Endodermal cell (in vitro differentiated cells): ENCODE data around the gene LYRM2. TPM values are rescaled to one million over a fixed set of nuclear protein-coding genes. Genes with fewer than 3 reads are reported as not detected.
"Not testable (repeated sequence)": the region's sequence is repeated elsewhere in the genome, so short reads cannot be mapped to it uniquely, and the experiment has no call there.

ENCODE experiments used
- DNase-seq: peaks from one replicate; pipeline ENCODE4 v3.0.0-alpha.2; 2017
- H3K27ac ChIP-seq: 2 replicates; pipeline ENCODE4 v1.5.1; 2013; ENCODE audit warnings: mild to moderate bottlenecking, low read depth, low read length, moderate library complexity
- H3K27me3 ChIP-seq: 2 replicates; pipeline ENCODE4 v1.6.1; 2013; ENCODE audit warnings: mild to moderate bottlenecking, low read length, moderate library complexity; ENCODE audit not compliant: insufficient read depth, control insufficient read depth, poor library complexity, severe bottlenecking
- H3K36me3 ChIP-seq: 2 replicates; pipeline ENCODE4 v1.7.0; 2013; ENCODE audit warnings: mild to moderate bottlenecking, low read length, moderate library complexity; ENCODE audit not compliant: control insufficient read depth, insufficient read depth
- H3K4me1 ChIP-seq: one replicate; pipeline ENCODE4 v1.7.0; 2013; ENCODE audit warnings: low read length; ENCODE audit not compliant: control insufficient read depth, insufficient read depth
- H3K4me3 ChIP-seq: 2 replicates; pipeline ENCODE4 v1.5.1; 2013; ENCODE audit warnings: mild to moderate bottlenecking, low read length, moderate library complexity
- H3K9ac ChIP-seq: 2 replicates; pipeline ENCODE4 v1.6.1; 2013; ENCODE audit warnings: mild to moderate bottlenecking, low read length, moderate library complexity; ENCODE audit not compliant: poor library complexity, severe bottlenecking; ENCODE audit errors: extremely low read depth
- H3K9me3 ChIP-seq: 2 replicates; pipeline ENCODE4 v1.6.1; 2013; ENCODE audit warnings: mild to moderate bottlenecking, low read length, moderate library complexity; ENCODE audit not compliant: control insufficient read depth
- H3K27ac Mint-ChIP-seq: 2 replicates; pipeline ENCODE4 v1.8.0; 2020; ENCODE audit warnings: mixed read lengths
- H3K27me3 Mint-ChIP-seq: 2 replicates; pipeline ENCODE4 v1.8.0; 2021; ENCODE audit warnings: mild to moderate bottlenecking, mixed read lengths; ENCODE audit not compliant: insufficient read depth
- H3K36me3 Mint-ChIP-seq: 2 replicates; pipeline ENCODE4 v1.8.0; 2020; ENCODE audit warnings: low read depth, mixed read lengths
- H3K4me1 Mint-ChIP-seq: 2 replicates; pipeline ENCODE4 v1.8.0; 2020; ENCODE audit warnings: mixed read lengths
- H3K4me3 Mint-ChIP-seq: 2 replicates; pipeline ENCODE4 v1.8.0; 2020; ENCODE audit warnings: mild to moderate bottlenecking, moderate library complexity, mixed read lengths
- H3K9me3 Mint-ChIP-seq: 2 replicates; pipeline ENCODE4 v1.8.0; 2020; ENCODE audit warnings: mild to moderate bottlenecking, mixed read lengths
- WGBS, 2 experiments: methylation state at CpG; one replicate each; pipeline versions ENCODE4 v1.1.5 to v1.1.7; 2013; ENCODE audit warnings: missing lambda C conversion rate in 2 of 2, mixed read lengths in 1 of 2; ENCODE audit not compliant: insufficient coverage in 1 of 2, insufficient read length in 1 of 2; 5-methylcytosine and 5-hydroxymethylcytosine counted together
- total RNA-seq, 2 donors: library from RNA; stranded (reverse); fragmentation: NEBNext Ultra II Directional in 1 of 2; extraction: Animal tissue kit (Norgen Biotek cat#: 25700) in 1 of 2; gene quantifications; 2 replicates in 1 of 2; 3 replicates in 1 of 2; pipeline ENCODE4 v1.2.1, GENCODE V29; 2021
- TF ChIP-seq, protein P1 (sequence below): fragments of 200-600 bp; sonication (generic); conservative IDR thresholded peaks from 2 replicates; pipeline ENCODE4 v1.5.0; 2021; ENCODE audit warnings: antibody characterized with exemption, mild to moderate bottlenecking

LYRM2 gene
- total RNA-seq, 2 donors from 2014 or later = 20.4 to 21.9 TPM

DNA sequence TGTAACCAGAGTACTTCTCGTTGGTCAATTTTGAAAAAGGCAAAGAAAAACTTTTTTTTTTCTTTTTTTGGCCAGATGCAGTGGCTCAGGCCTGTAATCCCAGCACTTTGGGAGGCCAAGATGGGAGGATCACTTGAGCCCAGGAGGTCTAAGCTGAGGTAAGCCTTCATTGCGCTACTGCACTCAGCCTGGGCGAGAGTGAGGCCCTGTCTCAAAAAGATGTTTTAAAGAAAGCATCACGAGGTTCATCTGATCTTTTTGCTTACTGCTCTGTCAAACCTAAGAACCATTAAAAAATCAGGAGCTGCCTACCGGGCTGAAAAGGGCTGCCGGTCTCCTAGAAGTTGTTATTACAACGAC lies 607 bp downstream of the LYRM2 start:
- peak overlapping the region; percentile 54 for H3K9ac ChIP-seq
- peak overlapping the region; percentile 92 for H3K4me3 ChIP-seq
- Mint-ChIP-seq H3K36me3 (peaks cover 48% of the 10 kb centered on the region), H3K4me1 (peaks cover 10% of the 10 kb centered on the region), H3K27ac (peak overlapping the region; percentile 88), H3K4me3 (peak overlapping the region; percentile 92), H3K9me3 (no peaks in the 10 kb centered on the region), H3K27me3 (no peaks in the 10 kb centered on the region)
- no peaks in the 10 kb centered on the region for H3K27me3 ChIP-seq
- H3K36me3 ChIP-seq = peaks cover 41% of the 10 kb centered on the region
- 27 to 34% methylated on average over 6 to 7 of the region's 7 CpGs for WGBS, 2 experiments
- no peak for DNase-seq
- H3K27ac ChIP-seq = peak overlapping the region; percentile 61
- TF ChIP-seq, protein P1, sequence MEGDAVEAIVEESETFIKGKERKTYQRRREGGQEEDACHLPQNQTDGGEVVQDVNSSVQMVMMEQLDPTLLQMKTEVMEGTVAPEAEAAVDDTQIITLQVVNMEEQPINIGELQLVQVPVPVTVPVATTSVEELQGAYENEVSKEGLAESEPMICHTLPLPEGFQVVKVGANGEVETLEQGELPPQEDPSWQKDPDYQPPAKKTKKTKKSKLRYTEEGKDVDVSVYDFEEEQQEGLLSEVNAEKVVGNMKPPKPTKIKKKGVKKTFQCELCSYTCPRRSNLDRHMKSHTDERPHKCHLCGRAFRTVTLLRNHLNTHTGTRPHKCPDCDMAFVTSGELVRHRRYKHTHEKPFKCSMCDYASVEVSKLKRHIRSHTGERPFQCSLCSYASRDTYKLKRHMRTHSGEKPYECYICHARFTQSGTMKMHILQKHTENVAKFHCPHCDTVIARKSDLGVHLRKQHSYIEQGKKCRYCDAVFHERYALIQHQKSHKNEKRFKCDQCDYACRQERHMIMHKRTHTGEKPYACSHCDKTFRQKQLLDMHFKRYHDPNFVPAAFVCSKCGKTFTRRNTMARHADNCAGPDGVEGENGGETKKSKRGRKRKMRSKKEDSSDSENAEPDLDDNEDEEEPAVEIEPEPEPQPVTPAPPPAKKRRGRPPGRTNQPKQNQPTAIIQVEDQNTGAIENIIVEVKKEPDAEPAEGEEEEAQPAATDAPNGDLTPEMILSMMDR = no peak
- no peaks in the 10 kb centered on the region for H3K4me1 ChIP-seq
- no peaks in the 10 kb centered on the region for H3K9me3 ChIP-seq

DNA sequence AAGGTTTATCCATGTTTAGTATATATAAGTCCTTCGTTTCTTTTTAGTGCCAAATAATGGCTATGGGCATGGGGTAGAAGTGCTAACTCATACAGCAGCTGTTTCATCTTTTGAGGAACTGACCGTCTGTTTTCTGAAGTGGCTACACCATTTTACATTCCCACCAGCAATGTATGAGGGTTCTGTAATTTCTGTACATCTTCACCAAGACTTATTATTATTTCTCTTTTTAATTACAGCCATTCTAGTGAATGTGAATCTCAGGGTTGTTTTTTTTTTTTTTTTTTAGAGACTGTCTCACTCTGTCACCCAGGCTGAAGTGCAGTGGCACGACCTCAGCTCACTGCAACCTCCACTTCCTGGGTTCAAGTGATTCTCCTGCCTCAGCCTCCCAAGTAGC lies 2.1 kb downstream of the LYRM2 start:
- not testable (repeated sequence) for H3K9me3 Mint-ChIP-seq, H3K27me3 ChIP-seq, H3K4me1 Mint-ChIP-seq, DNase-seq, H3K27me3 Mint-ChIP-seq, H3K4me3 Mint-ChIP-seq, H3K4me1 ChIP-seq, H3K4me3 ChIP-seq, H3K27ac ChIP-seq, H3K9me3 ChIP-seq, H3K9ac ChIP-seq, H3K27ac Mint-ChIP-seq
- peaks cover 37% of the 10 kb centered on the region for H3K36me3 Mint-ChIP-seq
- 94 to 100% methylated on average over 1 to 3 of the region's 3 CpGs for WGBS, 2 experiments
- H3K36me3 ChIP-seq = peaks cover 44% of the 10 kb centered on the region

- WGBS, 2 experiments = 87 to 95% methylated on average over 4 to 9 of the region's 9 CpGs
- no peak overlapping the region for H3K4me3 ChIP-seq
- H3K4me1 ChIP-seq = no peaks in the 10 kb centered on the region
- peaks cover 80% of the 10 kb centered on the region for H3K36me3 ChIP-seq
- no peaks in the 10 kb centered on the region for H3K9me3 Mint-ChIP-seq
- no peaks in the 10 kb centered on the region for H3K9me3 ChIP-seq
- TF ChIP-seq, protein P1 = no peak
- peaks cover 69% of the 10 kb centered on the region for H3K36me3 Mint-ChIP-seq
- H3K27ac Mint-ChIP-seq = no peak overlapping the region
- H3K27me3 ChIP-seq = no peaks in the 10 kb centered on the region
- H3K4me1 Mint-ChIP-seq = no peaks in the 10 kb centered on the region
- H3K9ac ChIP-seq = no peak overlapping the region
- no peak for DNase-seq
- no peak overlapping the region for H3K27ac ChIP-seq
- no peak overlapping the region for H3K4me3 Mint-ChIP-seq
- H3K27me3 Mint-ChIP-seq = no peaks in the 10 kb centered on the region
Observed at GRCh38 chr6:89630488-89630887, 8.1 kb downstream of the LYRM2 start.

GRCh38 chr6:89623749-89624148 lies 14.8 kb downstream of the LYRM2 start:
- Histone ChIP-seq H3K9me3 (no peaks in the 10 kb centered on the region), H3K4me1 (no peaks in the 10 kb centered on the region), H3K27me3 (no peaks in the 10 kb centered on the region), H3K36me3 (peaks cover 82% of the 10 kb centered on the region), H3K9ac (no peak overlapping the region), H3K4me3 (no peak overlapping the region), H3K27ac (no peak overlapping the region)
- TF ChIP-seq, protein P1 = no peak
- H3K9me3 Mint-ChIP-seq = no peaks in the 10 kb centered on the region
- WGBS, 2 experiments = 95 to 100% methylated on average over 4 to 8 of the region's 8 CpGs
- H3K36me3 Mint-ChIP-seq = peaks cover 73% of the 10 kb centered on the region
- H3K4me3 Mint-ChIP-seq = no peak overlapping the region
- no peaks in the 10 kb centered on the region for H3K27me3 Mint-ChIP-seq
- no peak for DNase-seq
- no peak overlapping the region for H3K27ac Mint-ChIP-seq
- H3K4me1 Mint-ChIP-seq = no peaks in the 10 kb centered on the region
